Measurements from ENCODE around the gene WNT5B. TPM values are rescaled to one million over a fixed set of nuclear protein-coding genes. Genes with fewer than 3 reads are reported as not detected.

The WNT5B gene
- total and polyA plus RNA-seq, 9 of the 15 experiments (the other 6 are each of a cell fraction or from before 2014, with no cell fraction given) = 0.42 to 16.8 (median 5.4) TPM

DNA sequence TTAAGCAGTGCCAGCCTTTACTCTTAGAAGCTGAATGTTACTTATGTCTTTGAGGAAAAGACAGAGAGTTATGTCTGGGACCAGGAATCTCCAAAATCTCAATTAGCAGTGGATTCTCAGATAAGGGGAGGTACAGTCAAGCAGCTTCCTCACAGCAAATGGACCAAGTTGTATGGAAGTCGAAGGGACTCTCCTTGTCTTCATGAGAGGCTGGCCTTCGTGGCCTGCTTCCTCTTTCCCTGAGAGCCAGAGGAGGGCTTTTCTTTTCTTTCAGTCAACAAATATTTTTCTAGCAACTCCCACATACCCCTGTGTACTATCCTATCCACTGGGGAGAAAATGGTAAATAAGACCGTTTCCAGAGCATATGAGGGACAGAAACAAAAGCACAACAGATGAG, 6.6 kb upstream of the WNT5B start:
- H3K4me3 ChIP-seq = no peak overlapping the region
- TF ChIP-seq POLR3G (IDR thresholded peaks at IDR 0.05; ENCODE audit: extremely low read depth, insufficient read length, insufficient replicate concordance) = no peak
- 0 out of 2 replicates have a peak, but pooled peaks have one; percentile 6 for TF ChIP-seq SPI1 (IDR thresholded peaks at IDR 0.05; ENCODE audit: borderline replicate concordance, low read depth, low read length)
- no peaks in the 10 kb centered on the region for H3K9me3 ChIP-seq (replicated peaks; ENCODE audit: control insufficient read depth, insufficient read depth, low read depth, low read length)
- no peak overlapping the region for H3K9ac ChIP-seq (ENCODE audit: insufficient read depth in 1 of 2, low read depth in 2 of 2, low read length in 2 of 2)
- intact Hi-C loops (cut with micrococcal nuclease) = no loop called here
- H3K36me3 ChIP-seq (ENCODE audit: control insufficient read depth, insufficient read depth, low read length) = no peaks in the 10 kb centered on the region
- ChIA-PET CTCF (ENCODE audit: low intra/inter-chr PET ratio) (no interaction called here), POLR2A (no interaction called here)
- H4K20me1 ChIP-seq (replicated peaks; ENCODE audit: control insufficient read depth, insufficient read depth, low read length) = no peaks in the 10 kb centered on the region
- H3K27ac ChIP-seq (ENCODE audit: extremely low read depth, low read depth, low read length) = peak overlapping the region; percentile 56; the same call in 1 of the 3 replicates
- no peaks in the 10 kb centered on the region for H3K79me2 ChIP-seq (ENCODE audit: control insufficient read depth, insufficient read depth, low read length)
- BruUV-seq (replicated peaks) = no TSS peak
- H3K27me3 ChIP-seq (ENCODE audit: control insufficient read depth in 2 of 2, insufficient read depth in 2 of 2, low read length in 2 of 2) = no peaks in the 10 kb centered on the region
- ATAC-seq = no peak
- FAIRE-seq = no peak
- no peak for DNase-seq (ENCODE audit: extremely low read depth in 1 of 4, low spot score in 3 of 4)
- H3K9me1 ChIP-seq (ENCODE audit: control insufficient read depth, insufficient read depth, low read length) = no peaks in the 10 kb centered on the region
- peaks cover 18 to 32% of the 10 kb centered on the region in 2 experiments for H3K4me1 ChIP-seq (replicated peaks in 1 of 2; ENCODE audit: control insufficient read depth in 2 of 2, insufficient read depth in 2 of 2, low read length in 2 of 2)
- peak overlapping the region; percentile 10 for H2AFZ ChIP-seq (ENCODE audit: low read depth, low read length)
- in situ Hi-C loops (cut with MboI) = no loop called here
- no peak overlapping the region for H3K4me2 ChIP-seq (ENCODE audit: insufficient read depth, low read length)
- WGBS (ENCODE audit: insufficient coverage, low coverage, missing lambda C conversion rate) = 38% methylated on average over 1 of the region's 3 CpGs

DNA sequence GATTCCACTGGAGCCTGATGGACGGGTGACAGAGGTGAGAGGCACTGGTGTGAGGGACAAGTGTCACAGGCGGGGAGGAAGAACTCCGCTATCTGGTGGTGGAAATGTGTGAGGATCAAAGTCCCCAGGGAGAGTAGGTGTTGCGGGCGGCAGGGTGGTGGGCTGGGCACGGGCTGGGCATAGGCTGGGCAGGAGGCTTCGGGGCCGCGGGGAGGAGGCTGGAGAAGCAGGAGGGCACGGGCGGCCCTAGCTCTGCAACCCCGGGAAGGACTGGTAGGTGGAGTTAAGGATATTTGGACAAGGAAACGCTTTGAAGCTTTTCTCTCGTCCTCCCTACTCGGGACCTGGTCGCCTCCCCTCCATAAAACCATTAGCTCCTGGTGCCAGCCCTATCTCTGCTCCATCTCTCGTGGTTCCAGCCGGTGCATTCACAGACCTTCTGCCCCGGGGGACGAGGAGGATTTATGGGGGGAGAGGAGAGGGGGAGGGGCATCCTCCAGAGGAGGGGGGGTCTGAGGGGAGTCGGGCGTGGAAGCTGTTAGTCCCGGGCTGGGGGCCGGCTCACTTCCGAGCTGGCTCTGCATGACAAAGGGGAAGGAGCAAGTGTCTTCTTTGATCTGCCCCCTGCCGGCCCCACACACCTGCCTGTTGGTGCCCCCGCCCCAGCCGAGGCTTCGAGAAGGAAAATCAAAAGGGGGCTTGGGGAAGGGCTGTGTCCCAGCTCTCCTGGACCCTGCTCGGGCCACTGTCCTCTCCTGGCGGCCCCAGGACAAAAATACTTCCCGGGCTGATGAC, 504 bp downstream of the WNT5B start:
- ChIA-PET CTCF (ENCODE audit: low intra/inter-chr PET ratio) (no interaction called here), POLR2A (no interaction called here)
- H3K4me1 ChIP-seq (replicated peaks in 1 of 2; ENCODE audit: control insufficient read depth in 2 of 2, insufficient read depth in 2 of 2, low read length in 2 of 2) = peaks cover 0 to 17% of the 10 kb centered on the region in 2 experiments; a peak in 3 of 5 replicates
- intact Hi-C loops (cut with micrococcal nuclease) = no loop called here
- H3K27ac ChIP-seq (ENCODE audit: extremely low read depth, low read depth, low read length) = no peak overlapping the region
- TF ChIP-seq ZNF436 (CRISPR knock-in tag; IDR thresholded peaks at IDR 0.05) = no peak
- TF ChIP-seq, protein P1, sequence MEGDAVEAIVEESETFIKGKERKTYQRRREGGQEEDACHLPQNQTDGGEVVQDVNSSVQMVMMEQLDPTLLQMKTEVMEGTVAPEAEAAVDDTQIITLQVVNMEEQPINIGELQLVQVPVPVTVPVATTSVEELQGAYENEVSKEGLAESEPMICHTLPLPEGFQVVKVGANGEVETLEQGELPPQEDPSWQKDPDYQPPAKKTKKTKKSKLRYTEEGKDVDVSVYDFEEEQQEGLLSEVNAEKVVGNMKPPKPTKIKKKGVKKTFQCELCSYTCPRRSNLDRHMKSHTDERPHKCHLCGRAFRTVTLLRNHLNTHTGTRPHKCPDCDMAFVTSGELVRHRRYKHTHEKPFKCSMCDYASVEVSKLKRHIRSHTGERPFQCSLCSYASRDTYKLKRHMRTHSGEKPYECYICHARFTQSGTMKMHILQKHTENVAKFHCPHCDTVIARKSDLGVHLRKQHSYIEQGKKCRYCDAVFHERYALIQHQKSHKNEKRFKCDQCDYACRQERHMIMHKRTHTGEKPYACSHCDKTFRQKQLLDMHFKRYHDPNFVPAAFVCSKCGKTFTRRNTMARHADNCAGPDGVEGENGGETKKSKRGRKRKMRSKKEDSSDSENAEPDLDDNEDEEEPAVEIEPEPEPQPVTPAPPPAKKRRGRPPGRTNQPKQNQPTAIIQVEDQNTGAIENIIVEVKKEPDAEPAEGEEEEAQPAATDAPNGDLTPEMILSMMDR (IDR thresholded peaks at IDR 0.05 in 2 of 3, conservative IDR thresholded peaks at IDR 0.05 in 1 of 3; ENCODE audit: insufficient read depth in 2 of 3, low read depth in 1 of 3, low read length in 3 of 3) = no peak
- no peak for TF ChIP-seq HCFC1 (IDR thresholded peaks at IDR 0.05; ENCODE audit: low read depth, low read length)
- TF ChIP-seq, protein P2, sequence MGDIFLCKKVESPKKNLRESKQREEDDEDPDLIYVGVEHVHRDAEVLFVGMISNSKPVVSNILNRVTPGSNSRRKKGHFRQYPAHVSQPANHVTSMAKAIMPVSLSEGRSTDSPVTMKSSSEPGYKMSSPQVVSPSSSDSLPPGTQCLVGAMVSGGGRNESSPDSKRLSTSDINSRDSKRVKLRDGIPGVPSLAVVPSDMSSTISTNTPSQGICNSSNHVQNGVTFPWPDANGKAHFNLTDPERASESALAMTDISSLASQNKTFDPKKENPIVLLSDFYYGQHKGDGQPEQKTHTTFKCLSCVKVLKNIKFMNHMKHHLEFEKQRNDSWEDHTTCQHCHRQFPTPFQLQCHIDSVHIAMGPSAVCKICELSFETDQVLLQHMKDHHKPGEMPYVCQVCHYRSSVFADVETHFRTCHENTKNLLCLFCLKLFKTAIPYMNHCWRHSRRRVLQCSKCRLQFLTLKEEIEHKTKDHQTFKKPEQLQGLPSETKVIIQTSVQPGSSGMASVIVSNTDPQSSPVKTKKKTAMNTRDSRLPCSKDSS (IDR thresholded peaks at IDR 0.05; ENCODE audit: low read depth, partially characterized antibody) = no peak
- no peak for TF ChIP-seq KDM2B (CRISPR knock-in tag; IDR thresholded peaks at IDR 0.05)
- TF ChIP-seq ZNF121 (CRISPR knock-in tag; conservative IDR thresholded peaks at IDR 0.05) = no peak
- no peak for TF ChIP-seq SMARCE1 (IDR thresholded peaks at IDR 0.05)
- TF ChIP-seq NCOA2 (IDR thresholded peaks at IDR 0.05; ENCODE audit: partially characterized antibody in 2 of 2) = no peak
- TF ChIP-seq ZKSCAN8 (CRISPR knock-in tag; IDR thresholded peaks at IDR 0.05) = no peak
- no peak for TF ChIP-seq HDAC6 (IDR thresholded peaks at IDR 0.05; ENCODE audit: low read depth, low read length)
- 54% methylated on average over 4 of the region's 32 CpGs for WGBS (ENCODE audit: insufficient coverage, low coverage, missing lambda C conversion rate)
- no peak overlapping the region for H2AFZ ChIP-seq (ENCODE audit: low read depth, low read length)
- no TSS peak for BruUV-seq (replicated peaks)
- no peak overlapping the region for H3K4me3 ChIP-seq
- DNase-seq (ENCODE audit: extremely low read depth in 1 of 4, low spot score in 3 of 4) = no peak
- H3K79me2 ChIP-seq (ENCODE audit: control insufficient read depth, insufficient read depth, low read length) = no peaks in the 10 kb centered on the region
- H4K20me1 ChIP-seq (replicated peaks; ENCODE audit: control insufficient read depth, insufficient read depth, low read length) = no peaks in the 10 kb centered on the region
- no peak for FAIRE-seq
- no peaks in the 10 kb centered on the region for H3K27me3 ChIP-seq (ENCODE audit: control insufficient read depth in 2 of 2, insufficient read depth in 2 of 2, low read length in 2 of 2)
- no peaks in the 10 kb centered on the region for H3K9me1 ChIP-seq (ENCODE audit: control insufficient read depth, insufficient read depth, low read length)
- H3K9ac ChIP-seq (ENCODE audit: insufficient read depth in 1 of 2, low read depth in 2 of 2, low read length in 2 of 2) = no peak overlapping the region
- H3K4me2 ChIP-seq (ENCODE audit: insufficient read depth, low read length) = no peak overlapping the region
- in situ Hi-C loops (cut with MboI) = no loop called here
- ATAC-seq = no peak
- no peaks in the 10 kb centered on the region for H3K9me3 ChIP-seq (replicated peaks; ENCODE audit: control insufficient read depth, insufficient read depth, low read depth, low read length)
- no peaks in the 10 kb centered on the region for H3K36me3 ChIP-seq (ENCODE audit: control insufficient read depth, insufficient read depth, low read length)

Data from K562 (cell line).